A673 (cell line): Measurements from ENCODE around the gene C9orf43. TPM values are rescaled to one million over a fixed set of nuclear protein-coding genes. Genes with fewer than 3 reads are reported as not detected.
A peak's percentile ranks its signal among the peaks of the same experiment; 100 is the strongest.

Experiments used
- BruUV-seq: library from RNA; stranded (reverse); fragments of 400-500 nt; replicated peaks from 2 replicates; lab custom pipeline; 2021; lab: Mats Ljungman, UMichigan
- CTCF ChIA-PET: fragments of 300-600 bp; sonication (Branson Sonifier 250); formaldehyde crosslinking; loops from one replicate; lab custom pipeline; 2022; ENCODE audit warnings: antibody characterized with exemption; lab: Charles Lee
- POLR2A ChIA-PET: fragments of 300-600 bp; sonication (Branson Sonifier 250); formaldehyde crosslinking; loops from one replicate; lab custom pipeline; 2022; ENCODE audit warnings: antibody characterized with exemption; ENCODE audit not compliant: low non-redundant PET; lab: Charles Lee
- DNase-seq: peaks from one replicate; pipeline ENCODE4 v3.0.0-alpha.2; 2015; ENCODE audit warnings: low spot score
- H3K27ac ChIP-seq: fragments of 200-600 bp; sonication (generic); 2 replicates; pipeline ENCODE4 v1.5.1; 2016; ENCODE audit warnings: mixed run types, low read depth, mild to moderate bottlenecking, mixed read lengths, antibody characterized with exemption, low read length; ENCODE audit not compliant: poor library complexity, severe bottlenecking
- H3K27me3 ChIP-seq: fragments of 200-600 bp; sonication (generic); replicated peaks from 2 replicates; pipeline ENCODE4 v1.6.1; 2017; ENCODE audit warnings: mixed run types, low read depth, mild to moderate bottlenecking, mixed read lengths, antibody characterized with exemption, low read length; ENCODE audit not compliant: insufficient read depth, poor library complexity
- H3K36me3 ChIP-seq: fragments of 200-600 bp; sonication (generic); 2 replicates; pipeline ENCODE4 v1.6.1; 2016; ENCODE audit warnings: mixed run types, mild to moderate bottlenecking, mixed read lengths, antibody characterized with exemption, low read length; ENCODE audit not compliant: insufficient read depth, poor library complexity, severe bottlenecking
- H3K4me1 ChIP-seq: fragments of 200-600 bp; sonication (generic); 2 replicates; pipeline ENCODE4 v1.6.1; 2017; ENCODE audit warnings: mixed run types, mild to moderate bottlenecking, mixed read lengths, antibody characterized with exemption, low read length; ENCODE audit not compliant: insufficient read depth, poor library complexity, severe bottlenecking
- H3K4me3 ChIP-seq: fragments of 200-600 bp; sonication (generic); 2 replicates; pipeline ENCODE4 v1.5.1; 2016; ENCODE audit warnings: low read depth, mixed run types, mild to moderate bottlenecking, mixed read lengths, low read length; ENCODE audit not compliant: poor library complexity, severe bottlenecking
- H3K9me3 ChIP-seq: fragments of 200-600 bp; sonication (generic); 2 replicates; pipeline ENCODE4 v1.6.1; 2016; ENCODE audit warnings: mixed run types, low read depth, mild to moderate bottlenecking, mixed read lengths, antibody characterized with exemption, low read length; ENCODE audit not compliant: poor library complexity, severe bottlenecking
- CTCF ChIP-seq: fragments of 300-800, 200-600 bp; sonication (generic); conservative IDR thresholded peaks from 2 replicates; pipeline ENCODE4 v1.5.1; 2017; ENCODE audit warnings: low read depth, mild to moderate bottlenecking, antibody characterized with exemption, low read length, moderate library complexity, mixed read lengths
- EZH2 ChIP-seq: fragments of 200-600 bp; sonication (generic); IDR thresholded peaks from 2 replicates; pipeline ENCODE4 v1.6.1; 2017; ENCODE audit warnings: borderline replicate concordance, low read depth, mild to moderate bottlenecking, mixed read lengths, antibody characterized with exemption, low read length; ENCODE audit not compliant: poor library complexity, severe bottlenecking
- intact Hi-C: fragments of 100-400 bp; cut with micrococcal nuclease; formaldehyde crosslinking; loops from one replicate; pipeline ENCODE4 v1.10.0; 2022; ENCODE audit not compliant: unreplicated experiment
- total RNA-seq: library from RNA; stranded (reverse); gene quantifications from 2 replicates; pipeline ENCODE4 v1.2.3, GENCODE V29; 2021

Gene C9orf43
- total RNA-seq, 1 experiment from 2014 or later, result 1.5 TPM

- DNase-seq, result no peak
- H3K27me3 ChIP-seq, result no peaks in the 10 kb centered on the region
- ChIA-PET CTCF (no interaction called here), POLR2A (no interaction called here)
- no peak overlapping the region for H3K27ac ChIP-seq
- H3K9me3 ChIP-seq, result peaks cover under 1% of the 10 kb centered on the region
- TF ChIP-seq EZH2 (no peak), CTCF (no peak)
- BruUV-seq, result no TSS peak
- intact Hi-C loops, result loop anchor here (10.0 kb wide), 1 partner anchor 103 kb away; no protein-coding TSS in a partner anchor
- no peaks in the 10 kb centered on the region for H3K4me1 ChIP-seq
- no peak overlapping the region for H3K4me3 ChIP-seq
- no peaks in the 10 kb centered on the region for H3K36me3 ChIP-seq
Observed at GRCh38 chr9:113461943-113462342, 51.4 kb downstream of the C9orf43 start.

GRCh38 chr9:113462781-113463286 lies 52.3 kb downstream of the C9orf43 start:
- CTCF ChIA-PET, result no interaction called here
- POLR2A ChIA-PET, result no interaction called here
- BruUV-seq, result no TSS peak

GRCh38 chr9:113463418-113464285 lies 53.1 kb downstream of the C9orf43 start, which contains the start of gene RGS3:
RGS3 (plus strand) TSS chr9:113463727; CDS start chr9:113463803, 76 bp downstream.
- H3K27me3 ChIP-seq, result no peaks in the 10 kb centered on the region
- CTCF ChIA-PET, result interaction anchor here (0.6 to 0.7 kb wide), 2 partner anchors 14 to 215 kb away, joined by 3 to 6 read pairs; no protein-coding TSS in a partner anchor
- peaks cover 8% of the 10 kb centered on the region for H3K9me3 ChIP-seq
- H3K27ac ChIP-seq, result peak within 1 kb of the TSS; percentile 54
- POLR2A ChIA-PET, result no interaction called here
- peak within 1 kb of the TSS; percentile 58 for H3K4me3 ChIP-seq
- DNase-seq, result peak; percentile 60
- H3K36me3 ChIP-seq, result no peaks in the 10 kb centered on the region
- TF ChIP-seq EZH2, result no peak
- TF ChIP-seq CTCF, result no peak
- intact Hi-C loops, result loop anchor here (10.0 kb wide), 1 partner anchor 101 kb away; no protein-coding TSS in a partner anchor
- H3K4me1 ChIP-seq, result no peaks in the 10 kb centered on the region
- no TSS peak for BruUV-seq

More at GRCh38 chr9:113462781-113463286, 52.3 kb downstream of the C9orf43 start:
- Histone ChIP-seq H3K9me3 (peaks cover 8% of the 10 kb centered on the region), H3K36me3 (no peaks in the 10 kb centered on the region), H3K27ac (no peak overlapping the region), H3K4me1 (no peaks in the 10 kb centered on the region), H3K4me3 (peak overlapping the region; percentile 58), H3K27me3 (no peaks in the 10 kb centered on the region)
- intact Hi-C loops, result loop anchor here (10.0 kb wide), 1 partner anchor 102 kb away; no protein-coding TSS in a partner anchor
- no peak for DNase-seq
- TF ChIP-seq CTCF (no peak), EZH2 (no peak)
